ENCODE data around the gene WIF1. TPM values are rescaled to one million over a fixed set of nuclear protein-coding genes. Genes with fewer than 3 reads are reported as not detected.

Gene WIF1
- total RNA-seq, 4 donors from 2014 or later: not detected

DNA sequence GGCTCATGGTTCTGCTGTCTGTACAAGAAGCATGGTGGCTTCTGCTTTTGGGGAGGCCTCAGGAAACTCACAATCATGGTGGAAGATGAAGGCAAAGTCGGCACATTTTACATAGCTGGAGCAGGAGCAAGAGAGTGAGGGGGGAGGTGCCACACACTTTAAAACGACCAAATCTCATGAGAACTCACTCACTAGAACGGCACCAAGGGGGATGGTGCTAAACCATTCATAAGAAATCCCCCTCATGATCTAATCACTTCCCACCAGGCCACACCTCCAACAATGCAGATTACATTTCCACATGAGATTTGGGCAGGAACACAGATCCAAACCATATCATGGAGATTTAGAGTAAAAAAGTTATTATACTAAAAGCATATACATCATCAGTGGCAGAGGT is 34.7 kb upstream of the WIF1 start:
- intact Hi-C loops (cut with DNase I): no loop called here
- no peak for TF ChIP-seq POLR2A (IDR thresholded peaks at IDR 0.05)
- TF ChIP-seq, protein P1, sequence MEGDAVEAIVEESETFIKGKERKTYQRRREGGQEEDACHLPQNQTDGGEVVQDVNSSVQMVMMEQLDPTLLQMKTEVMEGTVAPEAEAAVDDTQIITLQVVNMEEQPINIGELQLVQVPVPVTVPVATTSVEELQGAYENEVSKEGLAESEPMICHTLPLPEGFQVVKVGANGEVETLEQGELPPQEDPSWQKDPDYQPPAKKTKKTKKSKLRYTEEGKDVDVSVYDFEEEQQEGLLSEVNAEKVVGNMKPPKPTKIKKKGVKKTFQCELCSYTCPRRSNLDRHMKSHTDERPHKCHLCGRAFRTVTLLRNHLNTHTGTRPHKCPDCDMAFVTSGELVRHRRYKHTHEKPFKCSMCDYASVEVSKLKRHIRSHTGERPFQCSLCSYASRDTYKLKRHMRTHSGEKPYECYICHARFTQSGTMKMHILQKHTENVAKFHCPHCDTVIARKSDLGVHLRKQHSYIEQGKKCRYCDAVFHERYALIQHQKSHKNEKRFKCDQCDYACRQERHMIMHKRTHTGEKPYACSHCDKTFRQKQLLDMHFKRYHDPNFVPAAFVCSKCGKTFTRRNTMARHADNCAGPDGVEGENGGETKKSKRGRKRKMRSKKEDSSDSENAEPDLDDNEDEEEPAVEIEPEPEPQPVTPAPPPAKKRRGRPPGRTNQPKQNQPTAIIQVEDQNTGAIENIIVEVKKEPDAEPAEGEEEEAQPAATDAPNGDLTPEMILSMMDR (IDR thresholded peaks at IDR 0.05): no peak
- DNase-seq: no peak
- no peak overlapping the region for H3K27ac ChIP-seq
- no peaks in the 10 kb centered on the region for H3K27me3 ChIP-seq
- H3K4me1 ChIP-seq: no peaks in the 10 kb centered on the region
- no peaks in the 10 kb centered on the region for H3K9me3 ChIP-seq
- 60 to 64% methylated on average over 3 of the region's 3 CpGs for WGBS, 2 donors
- no peaks in the 10 kb centered on the region for H3K36me3 ChIP-seq
- no peak overlapping the region for H3K4me3 ChIP-seq (replicated peaks in 1 of 3)

DNA sequence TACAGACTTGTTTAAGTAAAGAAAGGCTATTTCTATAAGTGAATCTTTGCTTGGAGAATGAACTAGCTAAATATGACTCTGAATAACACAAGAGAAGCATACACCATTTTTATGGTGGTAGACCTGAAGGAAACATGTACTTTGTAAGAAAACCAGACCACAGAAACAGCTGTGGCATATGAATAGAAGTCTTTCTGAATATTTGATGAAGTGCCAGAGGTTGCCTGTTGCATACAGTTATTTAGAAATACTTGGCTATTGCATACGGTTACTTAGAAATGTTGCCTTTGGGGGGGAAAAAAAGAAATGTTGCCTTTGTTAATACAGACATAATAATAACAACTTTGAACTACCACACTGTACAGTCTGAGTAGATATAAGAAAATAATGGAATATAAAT is 31.5 kb upstream of the WIF1 start:
- WGBS, 2 donors: 75 to 79% methylated on average over 1 of the region's 1 CpG
- TF ChIP-seq, protein P1 (IDR thresholded peaks at IDR 0.05): no peak
- no peak for TF ChIP-seq POLR2A (IDR thresholded peaks at IDR 0.05)
- DNase-seq: no peak

DNA sequence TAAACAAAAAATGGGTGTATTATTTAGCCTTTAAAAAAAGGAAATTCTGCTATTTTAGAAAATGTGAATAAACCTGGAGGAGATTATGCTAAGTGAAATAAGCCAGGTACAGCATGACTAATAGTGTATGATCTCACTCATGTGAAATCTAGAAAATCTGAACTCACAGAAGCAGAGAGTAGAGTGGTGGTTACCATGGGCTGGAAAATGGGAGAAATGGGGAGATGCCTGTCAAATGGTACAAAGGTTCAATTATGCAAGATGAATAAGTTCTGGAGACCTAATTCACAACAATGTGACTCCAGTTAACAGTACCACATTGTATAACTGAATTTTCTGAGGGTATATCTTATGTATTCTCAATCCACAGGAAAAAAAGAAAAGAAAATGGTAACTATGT is 30.9 kb upstream of the WIF1 start:
- no peaks in the 10 kb centered on the region for H3K27me3 ChIP-seq
- intact Hi-C loops (cut with DNase I): no loop called here
- DNase-seq: no peak
- H3K4me1 ChIP-seq: no peaks in the 10 kb centered on the region
- no peak for TF ChIP-seq POLR2A (IDR thresholded peaks at IDR 0.05)
- TF ChIP-seq, protein P1 (IDR thresholded peaks at IDR 0.05): no peak
- H3K27ac ChIP-seq: no peak overlapping the region
- no peak overlapping the region for H3K4me3 ChIP-seq (replicated peaks in 1 of 3)
- H3K9me3 ChIP-seq: no peaks in the 10 kb centered on the region
- no peaks in the 10 kb centered on the region for H3K36me3 ChIP-seq

More for the DNA sequence above, 31.5 kb upstream of the WIF1 start:
- intact Hi-C loops (cut with DNase I): no loop called here
- Histone ChIP-seq H3K4me3 (replicated peaks in 1 of 3) (no peak overlapping the region), H3K4me1 (no peaks in the 10 kb centered on the region), H3K36me3 (no peaks in the 10 kb centered on the region), H3K27me3 (no peaks in the 10 kb centered on the region), H3K9me3 (no peaks in the 10 kb centered on the region), H3K27ac (no peak overlapping the region)

DNA sequence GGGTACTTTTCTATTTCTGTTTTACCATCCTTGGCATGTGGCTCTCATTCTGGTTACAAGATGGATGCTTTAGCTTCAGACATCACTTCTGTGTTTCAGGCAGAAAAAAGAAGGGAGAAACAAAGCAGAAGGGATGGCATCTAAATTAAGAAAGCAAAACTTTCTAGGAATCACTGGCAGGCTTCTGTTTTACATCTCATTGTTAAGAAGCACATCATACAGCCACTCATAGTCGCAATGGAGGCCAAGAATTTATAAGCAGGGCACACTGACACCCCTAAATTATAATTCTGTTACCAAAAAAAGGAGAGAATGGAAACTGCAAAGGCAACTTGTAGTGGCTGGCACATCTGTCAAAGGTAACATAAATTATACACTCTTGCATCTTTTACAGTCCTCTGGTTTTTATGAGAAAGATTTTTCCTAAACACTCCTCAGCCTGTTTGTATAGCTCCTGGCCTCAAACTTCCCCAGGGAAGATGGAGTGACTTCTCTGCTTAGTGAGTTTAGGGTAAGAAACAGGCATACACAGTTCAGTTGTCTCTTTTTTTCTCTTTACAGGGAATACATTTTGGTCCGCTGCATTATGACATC is 26.3 kb upstream of the WIF1 start:
- Histone ChIP-seq H3K36me3 (no peaks in the 10 kb centered on the region), H3K27me3 (no peaks in the 10 kb centered on the region), H3K4me3 (replicated peaks in 1 of 3) (no peak overlapping the region), H3K27ac (no peak overlapping the region), H3K9me3 (no peaks in the 10 kb centered on the region), H3K4me1 (no peaks in the 10 kb centered on the region)
- intact Hi-C loops (cut with DNase I): no loop called here
- no peak for DNase-seq
- WGBS, 2 donors: 84 to 85% methylated on average over 2 of the region's 2 CpGs
- TF ChIP-seq POLR2A (IDR thresholded peaks at IDR 0.05): no peak
- TF ChIP-seq, protein P1 (IDR thresholded peaks at IDR 0.05): no peak

DNA sequence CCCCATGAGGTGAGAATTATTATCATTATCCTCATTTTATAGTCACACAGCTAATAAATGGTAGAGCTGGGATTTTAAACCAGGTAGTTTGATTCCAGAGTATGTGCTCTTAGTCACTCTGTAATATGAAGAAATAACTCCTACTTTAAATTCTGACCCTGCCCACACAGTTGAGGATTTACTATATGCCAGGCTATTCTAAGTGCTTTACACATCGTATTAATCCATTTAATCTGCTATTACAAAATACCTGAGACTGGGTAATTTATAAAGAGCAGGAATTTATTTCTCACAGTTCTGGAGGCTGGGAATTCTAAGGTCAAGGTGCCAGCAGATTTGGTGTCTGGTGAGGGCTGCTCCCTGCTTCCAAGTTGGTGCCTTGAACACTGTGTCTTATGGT is 19.6 kb upstream of the WIF1 start:
- 91 to 92% methylated on average over 1 of the region's 1 CpG for WGBS, 2 donors
- TF ChIP-seq POLR2A (IDR thresholded peaks at IDR 0.05): no peak
- TF ChIP-seq, protein P1 (IDR thresholded peaks at IDR 0.05): no peak
- no peak for DNase-seq

More for the DNA sequence above, 19.6 kb upstream of the WIF1 start:
- Histone ChIP-seq H3K9me3 (no peaks in the 10 kb centered on the region), H3K36me3 (no peaks in the 10 kb centered on the region), H3K27ac (no peak overlapping the region), H3K27me3 (no peaks in the 10 kb centered on the region), H3K4me1 (no peaks in the 10 kb centered on the region), H3K4me3 (replicated peaks in 1 of 3) (no peak overlapping the region)
- intact Hi-C loops (cut with DNase I): no loop called here

Measured in thyroid gland (tissue), 4 donors.